NOMO-1 treated with DMSO at 0.1 percent for 48 hours (cell line): ENCODE measurements around the gene NEURL2.
A peak's percentile ranks its signal among the peaks of the same experiment; 100 is the strongest.
"Not testable (repeated sequence)": the region's sequence is repeated elsewhere in the genome, so short reads cannot be mapped to it uniquely, and the experiment has no call there.

Source experiments
- DNase-seq: peaks from one replicate; lab custom pipeline; 2025; ENCODE audit not compliant: unreplicated experiment; lab: John Stamatoyannopoulos, UW

NEURL2 gene

DNA sequence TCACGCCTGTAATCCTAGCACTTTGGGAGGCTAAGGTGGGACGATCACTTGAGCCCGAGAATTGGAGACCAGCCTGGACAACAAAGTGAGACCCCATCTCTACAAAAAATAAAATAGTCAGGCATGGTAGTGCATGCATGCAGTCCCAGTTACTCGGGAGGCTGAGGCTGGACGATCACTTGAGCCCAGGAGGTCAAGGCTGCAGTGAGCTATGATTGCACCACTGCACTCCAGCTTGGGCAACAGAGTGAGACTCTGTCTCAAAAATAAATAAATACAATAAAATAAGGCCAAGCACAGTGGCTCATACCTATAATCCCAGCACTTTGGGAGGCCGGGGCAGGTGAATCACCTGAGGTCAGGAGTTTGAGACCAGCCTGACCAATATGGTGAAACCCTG, 10.3 kb upstream of the NEURL2 start:
- not testable (repeated sequence) for DNase-seq

GRCh38 chr20:45899046-45899835, 8.2 kb upstream of the NEURL2 start:
- no peak for DNase-seq

DNA sequence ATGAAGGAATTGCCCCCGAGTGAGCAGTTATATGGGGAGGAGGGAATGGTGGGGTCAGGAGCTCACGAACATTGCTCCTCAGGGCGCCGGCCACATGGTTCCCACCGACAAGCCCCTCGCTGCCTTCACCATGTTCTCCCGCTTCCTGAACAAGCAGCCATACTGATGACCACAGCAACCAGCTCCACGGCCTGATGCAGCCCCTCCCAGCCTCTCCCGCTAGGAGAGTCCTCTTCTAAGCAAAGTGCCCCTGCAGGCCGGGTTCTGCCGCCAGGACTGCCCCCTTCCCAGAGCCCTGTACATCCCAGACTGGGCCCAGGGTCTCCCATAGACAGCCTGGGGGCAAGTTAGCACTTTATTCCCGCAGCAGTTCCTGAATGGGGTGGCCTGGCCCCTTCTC, 7.3 kb upstream of the NEURL2 start:
- no peak for DNase-seq

GRCh38 chr20:45897692-45898091, 6.7 kb upstream of the NEURL2 start:
- no peak for DNase-seq

DNA sequence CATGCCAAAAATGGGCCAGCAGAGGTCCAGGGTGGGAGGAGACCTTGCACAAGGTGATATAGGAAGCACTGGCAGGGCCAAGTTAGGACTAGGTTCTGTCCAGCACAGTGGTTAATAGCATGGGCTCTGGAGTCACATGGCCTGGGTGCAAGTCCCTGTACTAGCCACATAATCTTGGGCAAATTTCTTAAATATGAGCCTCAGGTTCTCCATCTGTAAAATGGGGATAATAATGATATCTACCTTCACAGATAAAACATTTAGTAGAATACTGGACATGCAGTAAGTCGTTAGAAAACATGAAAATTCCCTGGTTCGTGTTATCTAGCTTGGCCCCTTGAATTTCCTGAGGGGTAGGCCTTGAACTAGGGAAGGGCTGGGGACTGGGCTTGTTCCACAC, 6.3 kb upstream of the NEURL2 start:
- no peak for DNase-seq

- DNase-seq: no peak
These were observed 5.7 kb upstream of the NEURL2 start for GRCh38 chr20:45896641-45897161.

DNA sequence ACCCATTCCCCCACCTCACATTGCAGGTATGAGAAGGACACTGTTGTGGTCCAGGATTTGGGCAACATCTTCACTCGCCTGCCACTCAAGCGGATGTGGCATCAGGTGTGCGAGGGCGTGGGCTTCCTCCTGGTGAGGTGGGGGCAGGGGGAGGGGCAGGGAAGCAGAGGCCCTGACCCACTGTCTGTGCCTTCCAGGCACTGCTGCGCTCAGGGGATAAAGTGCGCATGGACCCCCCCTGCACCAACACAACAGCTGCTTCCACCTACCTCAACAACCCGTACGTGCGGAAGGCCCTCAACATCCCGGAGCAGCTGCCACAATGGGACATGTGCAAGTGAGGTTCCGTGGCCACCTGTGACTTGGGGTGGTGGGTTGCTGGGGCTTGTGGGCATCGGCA, 3.8 kb upstream of the NEURL2 start:
- DNase-seq: no peak

GRCh38 chr20:45893831-45894230, 2.8 kb upstream of the NEURL2 start:
- no peak for DNase-seq

DNA sequence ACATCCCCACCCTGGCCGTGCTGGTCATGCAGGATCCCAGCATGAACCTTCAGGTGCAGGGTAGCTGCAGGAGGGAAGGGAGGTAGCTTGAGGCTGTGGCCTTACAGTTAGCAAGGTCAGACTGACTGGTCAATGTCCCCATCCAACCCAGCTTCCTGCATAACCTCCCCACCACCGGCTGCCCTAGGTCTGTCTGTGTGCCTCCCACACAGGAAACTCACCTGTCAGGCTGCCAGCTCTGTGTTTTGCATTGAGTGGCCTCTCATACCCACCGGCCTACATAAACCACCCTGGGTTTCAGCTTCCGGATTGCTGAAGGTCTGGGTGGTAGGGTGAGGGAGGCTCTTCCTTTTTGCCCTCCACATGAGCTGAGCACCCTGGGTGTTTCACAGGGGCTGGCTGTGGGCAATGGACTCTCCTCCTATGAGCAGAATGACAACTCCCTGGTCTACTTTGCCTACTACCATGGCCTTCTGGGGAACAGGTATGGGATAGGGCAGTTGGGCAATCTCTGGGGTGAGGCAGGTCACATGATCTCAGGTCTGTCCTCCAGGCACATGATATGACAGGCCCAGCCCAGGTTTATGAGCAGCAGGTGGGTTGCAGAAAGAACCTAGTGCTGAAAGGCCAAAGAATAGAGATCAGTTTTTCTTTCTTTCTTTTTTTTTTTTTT, 2.0 kb upstream of the NEURL2 start:
- no peak for DNase-seq

DNA sequence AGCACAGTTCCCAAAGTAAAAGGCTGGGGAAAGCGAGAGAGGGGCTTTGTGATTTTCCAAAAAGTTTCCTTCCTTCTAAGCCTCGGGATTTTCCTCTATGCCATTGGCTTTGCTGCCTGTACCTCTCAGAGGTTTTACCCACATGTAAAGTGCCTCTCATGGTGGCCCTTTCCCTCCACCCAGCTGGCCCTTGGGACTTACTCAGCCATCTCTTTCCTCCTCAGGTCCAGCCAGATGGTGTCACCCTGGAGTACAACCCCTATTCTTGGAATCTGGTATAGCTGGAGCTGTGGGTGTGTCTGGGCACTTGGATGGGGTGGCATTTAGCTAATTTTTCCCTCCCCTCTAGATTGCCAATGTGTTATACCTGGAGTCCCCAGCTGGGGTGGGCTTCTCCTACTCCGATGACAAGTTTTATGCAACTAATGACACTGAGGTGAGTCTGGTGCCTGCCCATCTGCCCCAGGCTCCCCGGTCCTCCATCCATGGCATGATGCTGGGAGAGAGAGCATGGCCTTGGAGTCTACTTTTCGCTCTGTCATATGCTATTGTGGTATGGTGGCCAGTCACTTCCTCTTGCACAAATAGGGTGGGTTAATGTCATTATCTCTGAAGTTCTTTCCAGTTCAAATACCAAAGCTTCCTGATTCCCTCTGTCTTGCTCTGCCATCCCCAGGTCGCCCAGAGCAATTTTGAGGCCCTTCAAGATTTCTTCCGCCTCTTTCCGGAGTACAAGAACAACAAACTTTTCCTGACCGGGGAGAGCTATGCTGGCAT, 1.2 kb upstream of the NEURL2 start:
- peak; percentile 66 for DNase-seq

DNA sequence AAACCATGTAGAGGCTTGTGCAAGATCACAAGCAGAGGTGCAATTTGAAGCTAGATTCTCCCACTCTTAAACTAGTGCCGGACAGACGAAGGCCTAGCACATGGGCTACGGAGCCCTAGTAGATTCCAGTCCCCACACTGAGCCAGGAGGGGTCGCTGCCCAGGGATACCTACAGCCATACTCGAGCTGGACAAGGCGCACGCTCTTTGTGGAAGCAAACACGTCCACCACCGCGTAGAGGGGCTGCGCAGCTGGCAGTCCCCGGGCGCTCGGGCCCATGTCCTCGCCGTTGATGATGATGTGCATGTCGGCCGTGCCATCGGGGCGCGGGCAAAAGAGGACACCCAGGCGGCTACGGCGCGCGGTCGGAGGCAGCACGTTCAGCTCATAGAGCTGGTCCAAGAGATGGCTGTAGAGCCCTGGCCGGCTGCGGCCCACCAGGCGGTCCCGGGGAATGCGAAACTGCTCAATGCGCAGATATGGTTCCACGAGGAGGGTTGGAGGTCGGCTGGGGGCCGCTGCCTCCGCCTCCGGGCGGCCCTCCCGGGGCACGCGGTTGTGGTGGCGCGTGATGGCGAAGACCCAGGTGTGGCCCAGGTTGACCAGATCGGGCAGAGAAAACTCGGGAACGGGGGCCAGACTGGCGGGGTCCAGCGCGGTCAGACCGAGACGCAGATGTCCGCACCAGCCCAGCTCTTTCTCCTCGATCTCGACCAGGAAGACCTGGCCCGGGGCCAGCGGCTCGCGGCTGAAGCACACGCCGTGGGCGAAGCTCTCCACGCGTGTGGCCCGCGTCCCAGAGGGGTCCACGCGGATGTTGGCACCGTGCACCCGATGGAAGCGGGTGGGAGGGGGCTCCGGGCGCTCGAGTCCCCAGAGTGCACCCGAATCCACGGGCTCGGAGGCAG, 677 bp downstream of the NEURL2 start:
- peak; percentile 46 for DNase-seq

DNA sequence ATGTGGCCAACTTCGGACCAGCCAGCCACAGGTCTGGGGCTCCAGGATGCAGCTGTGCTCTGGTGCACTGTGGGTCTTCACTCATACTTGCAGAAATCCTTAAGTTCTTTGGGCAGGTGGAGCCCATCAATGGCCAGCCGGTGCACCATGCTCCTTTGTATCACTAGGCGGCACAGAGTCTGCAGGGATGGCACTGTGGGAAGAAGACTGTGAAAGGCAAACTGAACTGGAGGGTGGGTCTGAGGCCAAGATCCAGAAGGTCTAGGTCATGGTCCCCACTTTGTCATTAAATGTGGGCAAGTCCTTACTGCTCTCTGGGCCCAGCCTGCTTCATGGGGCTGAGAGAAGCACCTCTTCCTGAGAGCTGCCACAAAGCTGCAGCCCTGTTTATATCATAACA, 2.3 kb downstream of the NEURL2 start:
- no peak for DNase-seq

DNA sequence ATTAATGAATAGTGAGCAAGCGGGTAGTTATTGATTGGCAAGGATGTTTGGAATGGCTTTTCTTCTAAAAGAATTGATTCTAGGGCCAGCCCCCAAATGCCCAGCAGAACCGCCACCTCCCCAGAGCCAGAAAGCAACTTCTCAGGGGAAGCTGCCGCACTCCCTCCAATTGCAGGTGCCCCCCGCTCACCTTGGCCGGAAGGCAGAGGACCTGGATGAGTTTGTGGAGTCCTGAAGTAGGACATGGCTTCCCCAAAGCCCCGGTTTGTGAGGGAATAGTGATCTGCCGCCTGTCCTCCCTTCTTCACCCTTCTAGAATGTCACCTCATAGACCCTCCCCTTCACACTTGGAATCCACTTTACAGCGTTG, 3.7 kb downstream of the NEURL2 start, which contains the start of gene SPATA25:
TSS of gene SPATA25 (minus strand) at position 277 of the 370 bp plus-strand sequence. CDS start at position 245, 32 bp downstream.
- DNase-seq: no peak

GRCh38 chr20:45886590-45887345, 4.2 kb downstream of the NEURL2 start:
- no peak for DNase-seq

- no peak for DNase-seq
These were observed 7.9 kb downstream of the NEURL2 start for GRCh38 chr20:45883100-45883469.

GRCh38 chr20:45882469-45883099, 8.4 kb downstream of the NEURL2 start:
- no peak for DNase-seq

DNA sequence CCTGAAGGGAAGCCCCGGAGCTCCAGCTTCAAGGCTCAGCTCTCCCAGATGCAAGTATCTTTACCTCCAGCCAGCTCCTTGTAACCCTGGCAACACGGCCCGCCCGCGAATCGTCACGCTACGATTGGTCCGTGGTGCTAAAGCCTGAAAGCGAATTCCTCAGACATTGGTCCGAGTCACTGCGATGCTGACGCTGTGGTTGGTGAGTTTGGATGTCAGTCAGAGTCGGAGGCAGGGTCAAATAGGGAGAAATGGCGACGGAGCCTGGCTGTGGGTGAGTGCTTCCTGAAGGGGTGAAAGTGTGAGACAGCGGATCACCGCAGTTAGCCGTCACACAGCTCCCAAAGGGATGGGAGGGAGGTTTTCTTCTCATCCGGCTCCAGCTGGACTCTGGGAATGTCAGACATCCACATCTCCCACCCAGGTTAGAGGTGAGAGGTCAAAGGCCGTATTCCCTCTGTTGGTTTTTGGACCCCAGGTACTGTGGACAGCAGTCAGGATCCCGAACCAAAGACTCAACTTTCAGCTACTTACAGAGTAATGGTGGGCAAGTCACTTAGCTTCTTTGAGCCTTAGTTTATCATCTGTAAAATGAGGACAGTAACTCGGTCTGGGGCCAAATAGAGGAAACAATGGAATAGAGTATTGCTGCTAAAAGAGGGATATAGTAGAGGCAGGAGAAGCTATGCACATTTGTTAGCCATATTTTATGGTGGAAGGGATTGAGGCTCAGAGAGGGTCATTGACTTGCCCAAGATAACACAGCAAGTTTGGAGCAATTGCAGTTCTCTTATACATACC, 9.8 kb downstream of the NEURL2 start, which contains the start of gene ZSWIM1:
TSS of gene ZSWIM1 (plus strand) at position 240 of the 801 bp plus-strand sequence. CDS start 1,366 bp downstream, outside the sequence.
- peak; percentile 98 for DNase-seq

GRCh38 chr20:45878076-45878761, 12.8 kb downstream of the NEURL2 start:
- DNase-seq: no peak
